Activated T-cell treated with anti-CD3 and anti-CD28 coated beads for 1 hour (primary cell): ENCODE results near the gene KRT222.

Source experiments
- DNase-seq: peaks from one replicate; pipeline ENCODE4 v3.0.0-alpha.2; 2020; ENCODE audit warnings: low read depth

The KRT222 gene

GRCh38 chr17:40658396-40658795, 6.6 kb downstream of the KRT222 start:
- no peak for DNase-seq

- DNase-seq = no peak
These were observed 13.0 kb downstream of the KRT222 start for GRCh38 chr17:40651939-40652338.

GRCh38 chr17:40648384-40648968, 16.5 kb downstream of the KRT222 start:
- no peak for DNase-seq

GRCh38 chr17:40647624-40648383, 17.2 kb downstream of the KRT222 start, which contains the start of gene SMARCE1:
Gene SMARCE1, minus strand, starts transcription at chr17:40647818. Its CDS starts 2,016 bp downstream, at chr17:40645802.
- DNase-seq = peak; percentile 63

DNA sequence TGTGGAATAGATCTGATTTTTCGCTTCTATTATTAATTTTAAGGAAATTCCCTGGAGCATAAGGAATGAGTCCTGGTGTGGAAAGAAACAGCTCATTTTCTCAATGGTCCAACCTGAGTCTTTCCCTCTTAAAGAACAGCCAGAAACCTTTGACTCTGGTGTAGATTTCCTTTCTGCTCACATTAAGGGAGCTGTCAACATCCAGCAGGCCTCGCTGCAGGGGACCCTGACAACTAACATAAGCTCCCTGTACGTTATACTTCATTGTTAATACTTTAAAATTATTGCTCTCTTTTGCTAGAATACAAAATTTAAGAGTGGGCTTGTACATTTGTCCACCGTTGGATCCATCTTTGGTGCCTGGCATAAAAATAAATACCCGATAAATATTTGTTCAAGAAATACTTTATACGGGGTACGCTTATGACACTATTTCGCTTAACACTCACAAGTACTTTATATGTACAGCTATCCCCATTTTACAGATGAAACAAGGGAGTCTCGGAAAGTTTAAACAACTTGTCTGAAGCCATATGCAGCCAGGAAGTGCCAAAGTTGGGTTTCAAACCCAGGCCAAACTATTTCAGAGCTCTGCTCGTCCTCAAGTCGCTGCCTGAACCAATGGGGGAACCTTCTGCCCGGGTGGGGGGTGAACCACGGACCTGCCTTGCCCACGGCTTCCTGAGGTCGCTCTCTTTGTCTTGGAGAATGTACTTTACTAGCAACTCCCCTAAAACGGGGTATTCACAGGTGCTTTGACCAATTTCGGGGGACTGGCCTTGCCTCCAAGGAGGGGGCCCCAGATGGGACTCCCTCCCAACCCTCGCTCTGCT, 18.0 kb downstream of the KRT222 start:
- no peak for DNase-seq

GRCh38 chr17:40645943-40646342, 19.0 kb downstream of the KRT222 start:
- DNase-seq = no peak

DNA sequence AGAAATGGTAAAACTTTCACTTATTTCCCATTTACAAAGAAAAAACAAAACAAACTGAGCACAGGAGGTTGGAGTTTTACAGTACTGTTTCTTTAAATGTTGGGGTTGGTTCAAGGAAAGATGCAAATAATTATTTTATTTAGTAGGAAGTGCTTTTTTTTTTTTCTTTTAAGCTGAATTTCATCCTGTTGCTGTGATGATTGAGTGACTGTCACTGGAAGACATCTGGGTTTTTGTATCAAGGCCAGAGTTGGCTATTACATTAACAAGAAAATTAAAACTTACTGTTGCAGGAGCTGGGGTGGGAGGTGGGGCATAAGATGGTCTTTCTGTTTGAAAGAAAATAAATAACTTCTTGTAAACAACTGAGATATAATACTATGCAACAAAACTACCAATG, 19.7 kb downstream of the KRT222 start:
- DNase-seq = no peak

DNA sequence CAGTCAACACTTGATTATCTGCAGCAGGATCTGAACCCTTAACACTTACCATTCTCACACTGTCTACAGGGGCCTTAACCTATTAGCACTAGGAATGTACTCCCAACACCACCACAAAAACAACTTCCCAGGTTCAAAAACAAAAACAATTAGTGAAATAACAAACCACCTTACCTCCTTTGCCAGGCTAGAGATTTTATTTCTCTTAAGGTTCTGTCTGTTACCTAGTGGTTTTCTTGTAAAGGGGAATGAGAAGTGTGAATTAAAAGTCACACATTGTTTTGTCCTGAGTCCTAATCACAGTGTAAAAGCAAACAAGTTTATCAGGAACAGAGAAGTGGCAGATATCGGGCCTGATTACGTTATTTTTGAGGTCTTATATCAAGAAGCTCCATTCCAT, 27.0 kb downstream of the KRT222 start:
- no peak for DNase-seq

DNA sequence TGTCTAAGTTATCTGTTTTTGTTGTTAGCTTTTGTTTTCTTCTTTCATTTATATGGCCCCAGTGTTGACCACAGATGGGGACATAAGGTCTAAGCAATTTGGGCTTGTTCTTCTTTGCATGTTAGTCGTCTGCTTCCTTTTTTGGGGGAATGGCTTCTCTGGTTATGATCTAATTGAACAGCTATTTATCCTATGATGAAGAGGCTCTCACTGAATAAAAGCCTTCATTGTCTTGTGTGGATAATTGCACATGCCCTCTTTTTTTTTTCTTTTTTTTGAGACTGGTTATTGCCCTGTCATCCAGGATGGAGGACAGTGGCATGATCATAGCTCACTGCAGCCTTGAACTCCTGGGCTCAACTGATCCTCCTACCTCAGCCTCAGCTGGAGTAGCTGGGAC, 31.1 kb downstream of the KRT222 start:
- DNase-seq = no peak

GRCh38 chr17:40632216-40632615, 32.8 kb downstream of the KRT222 start:
- no peak for DNase-seq

- DNase-seq = no peak
These were observed 35.1 kb downstream of the KRT222 start for GRCh38 chr17:40629842-40630241.

- DNase-seq = no peak
These were observed 39.7 kb downstream of the KRT222 start for GRCh38 chr17:40625311-40625710.

DNA sequence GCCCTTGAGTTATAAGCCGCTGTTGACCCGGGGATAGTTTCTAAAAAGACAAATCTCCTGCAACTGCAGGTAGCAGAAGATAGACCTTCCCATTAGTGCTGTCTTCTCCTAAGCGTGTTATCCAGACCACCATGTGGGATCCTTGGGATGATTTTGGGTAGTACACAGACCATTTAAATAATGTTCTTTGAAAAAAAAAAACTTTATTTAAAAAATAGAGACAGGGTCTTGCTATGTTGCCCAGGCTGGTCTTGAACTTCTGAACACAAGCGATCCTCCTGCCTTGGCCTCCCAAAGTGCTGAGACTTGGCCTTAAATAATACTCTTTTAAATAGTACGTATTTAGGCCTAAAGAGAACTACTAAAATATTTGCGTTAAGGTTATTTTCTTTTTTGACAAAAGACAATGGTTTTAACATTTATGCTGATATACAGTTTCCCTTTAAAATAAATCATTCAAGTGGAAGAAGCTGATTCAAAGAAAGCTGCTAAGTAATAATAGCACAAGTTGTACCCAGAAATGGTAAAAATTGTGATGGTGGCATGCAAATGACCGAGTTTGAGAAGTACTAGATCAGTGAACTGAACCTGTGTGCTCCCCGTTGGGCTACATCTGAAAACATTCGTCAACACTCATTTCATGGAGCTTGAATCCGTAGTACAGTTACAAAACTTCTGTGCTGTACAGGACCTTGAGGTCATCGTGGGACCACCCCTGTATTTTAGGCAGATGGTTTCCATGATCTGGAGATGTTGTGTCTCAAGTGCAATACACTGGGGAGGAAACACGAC, 41.4 kb downstream of the KRT222 start:
- no peak for DNase-seq

DNA sequence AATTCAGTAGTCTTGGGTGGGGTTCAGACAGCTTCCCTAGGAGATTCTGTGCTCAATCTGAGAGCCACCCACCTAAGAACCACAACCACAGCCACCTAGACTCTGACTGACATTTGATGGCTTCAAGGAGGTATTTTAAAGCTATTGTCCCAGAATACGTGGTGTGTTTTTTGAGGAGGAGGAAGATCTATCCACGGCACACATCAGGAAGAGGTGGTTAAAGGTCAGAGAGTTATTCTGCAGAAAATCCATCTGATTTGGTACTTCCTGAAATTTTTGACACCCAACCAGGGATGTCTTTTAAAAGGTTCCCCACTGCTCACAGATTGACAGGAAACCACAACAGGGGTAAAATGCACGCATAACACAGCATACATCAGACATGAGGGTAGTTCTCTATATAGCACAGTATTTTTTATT, 42.5 kb downstream of the KRT222 start:
- no peak for DNase-seq

- DNase-seq = no peak
These were observed 43.4 kb downstream of the KRT222 start for GRCh38 chr17:40621578-40621977.

GRCh38 chr17:40621019-40621418, 44.0 kb downstream of the KRT222 start:
- DNase-seq = no peak

DNA sequence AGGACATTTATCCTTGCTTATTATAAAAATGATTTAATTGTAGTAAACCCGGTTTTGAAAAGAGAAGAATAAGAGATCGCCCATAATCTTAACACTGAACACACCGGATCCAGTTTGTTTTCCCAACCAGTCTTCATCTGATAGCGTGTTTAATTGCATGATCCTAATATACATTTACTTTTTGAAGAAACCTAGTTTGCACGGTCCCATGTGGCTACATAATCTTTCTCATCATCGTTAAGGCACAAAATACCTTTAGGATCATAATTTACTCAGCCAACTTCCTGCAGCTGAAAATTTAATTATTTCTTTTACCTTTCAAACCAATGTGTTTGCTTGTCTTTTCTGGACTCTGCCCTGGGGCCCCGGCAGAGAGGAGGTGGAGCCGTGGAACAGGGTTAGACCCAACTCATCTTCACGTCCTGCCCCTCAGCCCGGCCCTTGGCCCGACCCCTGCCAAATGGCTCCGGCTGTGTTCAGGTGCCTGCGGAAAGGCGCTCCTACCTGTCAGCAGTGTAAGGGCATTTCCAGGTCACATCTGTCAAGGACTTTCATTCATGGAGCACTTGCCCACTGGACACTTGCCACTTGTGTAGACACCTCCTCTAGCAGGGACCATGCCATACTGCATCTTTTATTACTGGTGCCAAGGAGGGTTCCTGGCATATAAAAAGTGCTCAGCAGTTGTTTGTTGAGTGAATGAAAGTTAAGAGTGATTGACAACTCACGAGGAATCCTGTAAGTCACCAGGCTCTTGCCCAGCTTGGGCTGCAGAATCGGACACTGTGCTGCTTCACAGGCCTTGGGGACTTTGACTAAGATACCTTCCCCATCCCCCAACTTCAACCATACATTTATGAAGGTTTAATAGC, 46.0 kb downstream of the KRT222 start:
- DNase-seq = no peak

GRCh38 chr17:40617678-40618240, 47.2 kb downstream of the KRT222 start:
- DNase-seq = no peak

DNA sequence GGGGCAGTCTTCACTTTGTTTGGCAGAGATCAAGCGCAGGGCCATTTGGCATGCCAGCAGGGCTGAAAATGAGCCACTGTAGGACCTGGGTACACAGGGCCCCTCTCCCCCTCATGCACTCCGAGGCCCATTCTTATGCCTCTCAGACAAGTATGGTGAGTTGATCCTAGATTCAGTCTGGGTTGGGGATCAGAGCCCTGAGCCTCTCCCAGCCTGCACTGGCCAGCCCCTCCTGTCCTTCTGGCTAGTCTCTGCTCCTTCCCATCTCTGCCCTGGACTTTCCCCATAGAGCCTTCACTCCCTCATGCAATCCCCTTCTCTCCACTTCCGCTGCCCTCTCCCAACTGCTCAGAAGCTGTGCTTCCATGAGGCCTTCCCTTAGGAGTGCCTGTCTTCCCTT, 48.4 kb downstream of the KRT222 start:
- no peak for DNase-seq

- no peak for DNase-seq
These were observed 49.0 kb downstream of the KRT222 start for GRCh38 chr17:40615841-40616476.
